GM21825 (cell line): ENCODE measurements around the gene RPL35.

Source experiments
- ATAC-seq: cut with Tn5 transposase; IDR thresholded peaks from one replicate; pipeline ENCODE4 v1.9.1; 2021; ENCODE audit warnings: mild to moderate bottlenecking, moderate library complexity; ENCODE audit not compliant: unreplicated experiment

The RPL35 gene

DNA sequence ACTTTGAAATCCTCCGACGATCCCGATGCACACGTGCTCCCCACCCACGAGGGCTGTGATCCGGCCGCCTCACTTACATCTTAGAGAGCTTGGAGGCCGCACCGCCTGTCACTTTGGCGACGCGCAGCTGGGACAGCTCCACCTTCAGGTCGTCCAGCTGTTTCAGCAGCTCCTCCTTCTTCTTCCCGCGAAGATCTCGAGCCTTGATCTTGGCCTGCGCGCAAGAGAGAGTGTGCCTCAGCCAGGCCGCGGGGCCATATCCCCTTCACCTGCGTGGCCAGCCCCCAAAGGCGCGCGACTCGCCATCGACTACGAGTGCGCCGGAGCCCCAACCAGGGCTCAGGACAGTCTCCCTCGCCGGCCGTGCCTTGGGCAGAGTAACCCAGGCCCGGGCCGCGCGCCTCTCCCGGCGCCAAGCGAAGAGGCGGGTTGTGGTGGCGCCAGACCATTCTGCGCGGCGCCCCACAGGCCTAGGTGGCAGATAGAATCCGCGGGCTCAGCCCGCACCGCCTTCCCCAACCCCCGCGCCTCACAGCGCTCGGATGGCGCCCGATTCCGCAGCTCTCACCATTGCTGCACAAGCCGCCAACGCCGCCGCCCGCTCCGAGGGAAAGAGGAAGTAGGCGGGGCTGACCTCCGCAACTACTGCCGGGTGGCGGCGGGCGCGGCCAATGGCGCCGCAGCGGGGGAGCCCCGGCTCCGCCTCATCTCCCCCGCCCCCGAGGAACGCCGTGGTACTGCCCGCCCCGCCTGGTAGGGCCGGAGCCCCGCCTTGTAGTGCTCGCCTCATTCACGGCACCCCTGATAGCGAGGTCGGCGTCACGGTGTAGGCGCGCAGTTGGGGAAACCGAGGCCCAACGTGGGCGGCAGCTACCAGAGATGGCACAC, at the start of gene RPL35, which contains the start of gene ARPC5L:
Gene RPL35 (minus strand): TSS at position 616 of the 888 bp plus-strand sequence. CDS start 45 bp downstream, at position 571.
Gene ARPC5L (plus strand): TSS at position 789 of the 888 bp plus-strand sequence. CDS start 7,161 bp downstream, outside the sequence.
- peak; percentile 90 for ATAC-seq

DNA sequence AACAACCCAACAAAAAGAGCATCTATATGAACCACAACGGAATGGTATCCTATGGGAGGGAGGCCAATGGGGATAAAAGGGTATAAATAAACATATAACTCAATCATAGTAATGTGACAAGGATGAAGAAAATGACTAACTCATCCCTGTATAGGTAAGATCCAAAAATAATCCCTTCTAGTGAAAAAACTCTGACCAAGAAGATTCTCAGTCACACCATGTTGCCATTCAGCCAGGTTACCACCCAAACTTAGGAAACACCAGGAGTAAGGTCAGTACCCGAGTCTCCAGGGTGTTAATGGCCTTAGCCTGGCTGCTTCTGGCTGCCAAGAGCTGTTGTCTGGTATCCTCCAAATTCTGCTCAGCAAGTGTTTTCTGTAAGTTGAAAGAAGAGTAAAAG, 46.3 kb upstream of the RPL35 start:
- no peak for ATAC-seq

DNA sequence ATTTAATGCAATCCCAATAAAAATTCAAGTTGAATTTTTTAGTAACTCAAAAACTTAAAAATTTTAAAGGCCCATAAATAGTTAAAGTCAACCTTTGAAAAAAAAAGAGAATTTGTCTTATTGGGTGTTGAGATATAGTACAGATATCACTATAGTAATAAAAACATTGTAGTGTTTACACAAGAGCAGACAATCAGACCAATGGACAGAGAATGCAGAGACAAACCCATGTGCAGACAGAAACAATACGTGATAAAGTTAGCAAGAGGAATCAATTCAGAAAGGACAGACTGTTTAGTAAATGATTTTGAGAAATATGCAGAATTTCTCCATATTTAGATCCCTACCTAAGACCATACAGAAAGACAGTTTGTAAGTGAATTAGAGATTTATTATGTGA, 45.2 kb upstream of the RPL35 start:
- no peak for ATAC-seq

DNA sequence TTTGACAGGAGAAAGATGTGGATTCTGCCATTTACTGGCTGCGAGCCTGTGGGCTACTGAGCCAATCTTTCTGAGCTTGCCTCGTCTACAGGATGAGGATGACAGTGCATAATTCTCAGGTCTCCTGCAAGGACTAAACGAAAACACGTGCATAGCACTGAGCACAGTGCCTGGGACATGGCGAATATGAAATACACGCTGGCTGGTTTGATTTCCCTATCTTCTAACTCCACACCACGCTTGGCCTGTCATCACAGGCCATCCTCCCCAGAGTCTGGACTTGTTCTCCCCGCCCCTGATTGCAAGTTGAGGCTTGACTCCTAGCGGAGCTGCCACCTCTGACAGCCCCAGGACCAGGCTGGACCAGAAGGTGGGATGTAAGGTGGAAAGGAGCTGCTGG, 38.1 kb upstream of the RPL35 start:
- ATAC-seq = no peak

DNA sequence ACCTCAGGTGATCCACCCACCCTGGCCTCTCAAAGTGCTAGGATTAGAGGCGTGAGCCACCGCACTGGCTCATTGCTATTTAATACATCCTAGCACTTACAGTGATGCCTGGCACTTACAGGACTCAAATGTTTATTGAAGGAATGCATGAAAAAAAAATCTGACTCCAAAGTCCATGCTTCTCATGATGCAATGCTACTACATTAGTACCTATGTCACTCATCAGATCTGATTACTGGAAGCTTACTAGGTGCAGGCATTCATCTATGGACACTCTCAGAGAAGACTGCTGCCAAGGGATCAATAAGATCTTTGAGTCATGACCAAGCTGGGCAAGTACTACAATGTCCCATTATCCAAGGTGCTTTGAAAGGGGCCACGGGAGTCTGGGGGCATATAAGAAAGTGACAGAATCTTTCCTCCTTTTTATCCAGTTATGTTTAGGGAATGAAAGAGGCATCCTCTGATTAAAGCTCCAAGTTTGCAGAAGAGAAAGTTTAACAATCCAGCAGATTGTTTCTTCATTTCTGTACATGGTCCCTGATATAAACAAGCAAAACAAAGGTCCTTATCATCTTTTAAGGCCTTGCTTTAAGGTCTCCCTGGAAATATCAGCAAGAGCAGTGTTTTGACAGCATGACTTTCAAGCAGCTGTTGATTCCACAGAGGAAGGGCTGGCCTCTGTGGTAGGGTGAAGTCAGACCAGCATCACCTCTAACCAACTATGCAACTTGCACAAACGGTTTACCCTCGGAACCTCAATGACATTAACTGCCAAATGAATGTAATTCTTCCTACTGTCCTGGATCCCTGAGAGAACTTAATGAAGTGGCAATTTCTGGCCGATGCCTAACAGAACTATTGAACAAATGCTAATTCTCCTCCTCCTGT, 36.1 kb upstream of the RPL35 start:
- no peak for ATAC-seq

DNA sequence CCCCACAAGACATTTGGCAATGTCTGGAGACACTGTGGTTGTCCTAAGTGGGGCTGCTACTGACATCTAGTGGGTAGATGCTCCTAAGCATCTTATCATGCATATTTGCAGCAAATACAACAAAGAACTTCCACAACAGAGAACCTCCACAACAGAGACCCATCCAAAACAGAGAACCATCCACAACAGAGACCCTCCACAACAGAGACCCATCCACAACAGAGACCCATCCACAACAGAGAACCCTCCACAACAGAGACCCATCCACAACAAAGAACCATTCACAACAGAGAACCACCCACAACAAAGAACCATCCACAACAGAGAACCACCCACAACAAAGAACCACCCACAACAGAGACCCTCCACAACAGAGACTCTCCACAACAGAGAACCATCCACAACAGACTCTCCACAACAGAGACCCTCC, 33.0 kb upstream of the RPL35 start:
- ATAC-seq = no peak

DNA sequence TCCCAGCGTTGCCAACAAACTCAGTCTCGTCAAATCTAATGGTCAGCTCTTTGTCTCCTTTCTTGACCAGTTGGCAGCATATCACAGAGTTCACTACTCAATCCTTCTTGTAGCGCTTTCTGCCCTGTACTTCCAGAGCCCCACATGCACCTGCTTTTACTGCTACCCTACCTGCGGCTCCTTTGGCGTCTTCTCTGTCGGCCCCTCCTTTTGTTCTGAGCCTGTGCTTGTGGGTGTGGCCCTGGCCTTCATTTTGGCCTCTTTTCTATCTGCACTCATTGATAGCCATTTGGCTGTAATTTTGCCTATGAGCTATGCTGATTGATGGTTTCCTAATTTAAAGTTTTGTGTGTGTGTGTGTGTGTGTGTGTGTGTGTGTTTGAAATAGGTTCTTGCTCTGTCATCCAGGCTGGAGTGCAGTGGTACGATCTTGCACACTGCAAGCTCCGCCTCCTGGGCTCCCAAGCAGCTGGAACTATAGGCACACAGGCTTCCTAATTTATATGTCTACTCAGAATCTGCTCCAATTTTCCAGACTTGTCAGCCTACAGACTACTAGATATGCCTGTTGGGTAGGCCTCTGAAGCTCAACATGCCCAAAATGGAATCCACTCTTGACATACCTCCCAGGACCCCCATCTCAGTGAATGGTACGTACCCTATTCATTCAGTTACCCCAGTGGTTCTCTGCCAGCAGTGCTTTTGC, 32.4 kb upstream of the RPL35 start:
- no peak for ATAC-seq

DNA sequence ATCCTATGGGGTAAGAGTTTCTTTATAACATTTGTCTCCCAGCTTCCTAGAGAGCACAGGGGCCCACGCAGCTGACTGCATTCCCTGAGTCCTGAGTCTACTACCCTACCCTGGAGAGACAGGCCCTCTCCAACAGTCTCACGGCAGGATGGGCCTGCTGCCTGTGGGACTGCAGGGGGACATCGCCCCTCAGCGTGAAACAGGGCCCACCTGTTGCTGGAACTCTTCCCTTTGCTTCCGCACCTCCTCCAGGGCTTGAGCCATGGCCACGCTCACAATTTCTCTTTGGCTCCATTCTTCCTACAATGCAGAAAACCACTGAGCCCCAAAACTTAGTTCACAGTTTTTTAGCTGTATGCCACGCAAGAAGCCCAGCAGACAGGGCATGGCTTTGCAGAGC, 28.4 kb upstream of the RPL35 start:
- no peak for ATAC-seq

DNA sequence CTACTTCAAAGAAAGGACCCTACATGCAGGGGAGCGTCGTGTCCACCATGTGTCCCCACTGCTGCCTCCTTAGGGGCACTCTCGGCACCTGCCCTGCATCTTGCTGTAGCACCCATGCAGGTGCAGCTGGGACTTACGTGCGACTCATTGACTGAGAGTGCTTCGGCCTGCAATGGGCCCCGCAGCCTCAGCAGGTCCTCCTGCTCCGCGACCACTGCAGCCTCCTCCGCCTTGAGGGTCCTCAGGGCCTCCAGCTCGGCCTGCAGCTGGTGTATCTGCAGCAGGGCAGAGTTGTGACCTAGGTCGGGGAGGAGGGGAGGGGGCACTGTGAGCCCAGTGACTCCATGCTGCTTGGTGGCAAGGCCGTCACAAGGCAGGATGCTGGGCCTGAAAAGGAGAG, 27.2 kb upstream of the RPL35 start:
- ATAC-seq = no peak

DNA sequence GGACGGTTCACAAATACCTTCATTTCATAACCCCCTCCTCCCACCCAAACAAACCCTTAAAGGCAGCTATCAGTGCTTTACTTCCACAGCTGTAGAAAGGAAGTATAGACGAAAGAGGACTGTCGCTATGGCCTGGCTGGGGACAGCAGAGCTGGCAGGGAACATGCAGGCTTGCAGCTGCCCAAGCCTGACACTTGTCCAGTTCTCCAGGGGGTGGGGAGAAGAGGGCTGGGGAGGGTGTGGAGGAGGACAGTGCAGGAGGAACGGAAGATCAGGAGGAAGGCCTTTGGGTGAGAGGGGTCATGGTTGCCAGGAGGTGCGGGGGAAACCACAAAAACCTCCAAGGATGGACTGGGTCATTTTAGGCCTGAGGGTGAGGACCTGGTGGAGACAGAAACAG, 26.1 kb upstream of the RPL35 start:
- ATAC-seq = no peak

DNA sequence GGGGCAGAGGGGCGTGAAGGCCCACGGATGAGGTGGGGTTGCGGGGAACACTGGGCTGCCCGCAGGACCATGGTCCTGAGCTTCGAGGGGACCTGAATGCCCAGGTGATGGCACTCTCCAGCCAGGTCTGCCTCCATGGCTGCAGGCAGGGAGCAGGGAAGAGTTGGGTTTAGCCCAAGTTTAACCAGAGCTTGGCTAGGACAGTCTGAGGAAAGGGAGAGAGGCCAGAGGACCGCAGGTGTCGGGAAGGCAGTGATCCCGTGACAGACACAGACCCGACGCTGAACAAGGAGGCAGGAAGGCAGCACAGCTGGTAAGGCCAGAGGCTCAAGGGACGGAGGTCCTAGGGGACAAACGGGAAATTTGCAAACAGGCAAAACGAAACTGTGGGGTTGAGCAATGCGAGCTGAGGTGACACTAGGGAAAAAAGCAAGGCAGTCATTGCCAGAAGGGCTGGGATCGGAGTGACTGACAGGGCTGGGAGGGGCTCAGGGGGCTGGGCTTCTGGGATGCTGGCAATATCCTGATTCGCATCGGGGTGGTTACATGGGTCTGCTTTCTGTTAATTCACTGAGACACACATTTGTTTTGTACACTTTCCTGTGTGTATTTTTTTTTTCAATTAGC, 25.2 kb upstream of the RPL35 start:
- no peak for ATAC-seq

DNA sequence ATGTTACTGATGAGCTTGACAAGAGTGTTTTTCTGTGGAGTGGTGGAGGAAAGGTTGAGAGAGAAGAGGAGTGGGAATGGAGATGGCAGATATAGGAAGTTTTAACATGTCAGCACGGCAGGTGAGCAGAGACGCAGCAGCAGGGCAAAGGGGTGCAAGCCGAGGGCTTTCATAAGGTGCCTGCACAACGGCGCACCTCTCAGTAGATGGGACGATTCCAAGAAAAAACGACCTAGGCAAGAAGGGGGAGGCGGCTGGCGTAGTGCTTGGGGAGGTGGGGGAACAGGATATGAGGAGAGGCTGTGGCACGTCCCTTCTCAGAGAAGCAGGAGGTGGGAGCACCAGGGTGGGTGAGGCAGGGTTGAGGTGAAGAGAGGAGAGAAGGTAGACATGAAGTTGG, 24.7 kb upstream of the RPL35 start:
- ATAC-seq = no peak

DNA sequence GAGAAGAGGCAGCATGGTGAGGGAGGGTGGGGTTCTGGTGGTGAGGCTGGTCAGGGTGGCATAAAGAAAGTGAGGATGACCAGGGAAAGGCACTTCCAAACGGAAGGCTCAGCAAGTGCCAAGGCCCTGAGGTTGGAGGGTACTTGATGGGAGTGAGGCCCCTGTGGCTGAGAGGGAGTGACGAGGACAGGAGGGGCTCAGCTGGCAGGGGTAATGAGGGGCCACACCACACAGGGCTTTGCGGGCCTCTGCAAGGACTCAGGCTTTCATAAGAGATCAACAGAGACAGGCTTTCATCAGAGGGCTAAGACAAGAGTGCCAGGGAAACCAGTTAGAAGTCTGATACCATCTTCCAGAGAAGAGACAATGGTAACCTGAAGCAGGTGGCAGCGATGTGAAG, 23.8 kb upstream of the RPL35 start:
- ATAC-seq = no peak

DNA sequence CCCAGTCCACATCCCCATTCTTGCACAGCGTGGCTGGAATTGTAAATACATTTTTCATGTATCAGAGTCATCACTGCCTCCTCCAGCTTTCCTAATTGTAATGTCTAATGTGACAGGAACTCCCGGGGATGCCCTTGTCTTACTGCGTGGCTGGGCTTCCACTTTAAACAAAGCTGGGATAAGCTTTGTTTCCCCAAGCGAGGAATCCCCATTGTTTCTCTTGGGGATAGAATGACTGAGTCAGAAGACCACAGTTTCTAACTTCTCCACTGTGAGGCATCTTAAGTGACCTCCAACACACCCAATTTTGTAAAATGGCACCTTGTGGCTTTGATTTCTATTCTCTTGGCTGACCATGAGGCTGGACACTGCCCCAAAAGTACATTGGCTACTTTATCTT, 22.6 kb upstream of the RPL35 start:
- ATAC-seq = no peak

DNA sequence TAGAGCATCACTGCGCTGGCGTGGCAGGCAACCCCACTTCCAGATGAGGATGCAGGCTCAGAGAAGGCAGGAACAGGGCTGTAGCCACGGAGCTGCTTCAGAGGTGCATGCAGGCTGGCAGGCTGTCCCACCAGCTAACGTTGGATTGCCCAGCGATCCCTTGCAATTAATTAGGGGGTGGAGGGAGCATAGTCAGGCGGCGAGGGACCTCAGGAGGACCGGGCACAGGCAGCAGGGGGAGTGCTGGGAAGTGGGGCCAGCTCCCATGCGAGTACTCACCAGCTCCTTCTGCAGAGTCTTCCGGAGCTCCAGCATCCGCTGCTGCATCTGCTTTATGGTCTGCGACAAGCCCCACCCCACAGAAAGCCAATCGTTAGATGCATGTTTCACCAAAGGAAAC, 20.5 kb upstream of the RPL35 start:
- ATAC-seq = no peak

DNA sequence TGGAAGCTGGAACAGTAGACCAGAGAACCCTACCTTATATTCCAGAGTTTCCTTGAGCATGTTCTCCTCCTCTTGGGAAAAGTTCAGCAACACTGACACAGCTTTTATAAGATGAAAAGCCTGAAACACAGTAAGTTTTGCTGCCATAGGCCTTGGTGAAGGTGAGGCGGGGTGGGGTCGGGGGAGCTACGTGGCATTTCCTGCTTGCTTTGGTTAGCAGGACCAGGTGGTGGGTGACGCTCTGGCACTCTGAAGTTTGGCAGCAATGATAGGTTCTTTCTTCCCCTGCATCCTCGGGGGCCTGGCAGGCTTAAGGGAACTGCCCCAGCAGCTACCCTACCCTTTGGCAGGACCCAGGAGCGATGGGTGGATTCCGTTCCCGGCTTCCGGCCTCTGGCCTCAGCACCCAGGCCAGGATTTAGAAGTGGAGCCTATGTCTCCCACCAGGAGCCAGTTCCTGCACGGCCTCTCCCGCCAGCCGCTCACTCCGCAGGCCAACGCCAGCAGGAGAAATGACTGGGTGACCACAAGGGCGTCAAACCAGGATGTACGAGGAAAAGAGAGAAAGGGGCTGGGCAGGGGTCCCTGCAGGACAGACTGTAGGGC, 19.5 kb upstream of the RPL35 start:
- no peak for ATAC-seq

DNA sequence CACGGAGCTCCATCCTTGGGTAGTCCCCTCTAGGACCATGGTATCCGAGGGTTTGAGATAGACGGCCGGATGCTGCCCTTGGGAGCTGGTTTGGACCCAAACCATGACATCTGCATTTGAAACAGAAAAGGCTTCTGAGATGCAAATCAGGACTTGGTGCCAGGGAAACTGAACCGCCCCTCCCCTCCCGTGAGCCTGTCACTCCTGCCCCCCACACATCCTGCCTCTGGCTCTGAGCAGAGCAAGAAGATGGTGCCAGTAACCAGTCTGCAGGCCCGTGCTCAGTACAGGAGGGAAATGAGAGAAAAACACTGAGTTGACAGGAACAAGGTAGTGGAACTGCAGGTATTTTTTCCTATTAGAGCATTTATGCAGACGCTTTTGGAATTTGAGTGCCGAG, 18.7 kb upstream of the RPL35 start:
- ATAC-seq = no peak

DNA sequence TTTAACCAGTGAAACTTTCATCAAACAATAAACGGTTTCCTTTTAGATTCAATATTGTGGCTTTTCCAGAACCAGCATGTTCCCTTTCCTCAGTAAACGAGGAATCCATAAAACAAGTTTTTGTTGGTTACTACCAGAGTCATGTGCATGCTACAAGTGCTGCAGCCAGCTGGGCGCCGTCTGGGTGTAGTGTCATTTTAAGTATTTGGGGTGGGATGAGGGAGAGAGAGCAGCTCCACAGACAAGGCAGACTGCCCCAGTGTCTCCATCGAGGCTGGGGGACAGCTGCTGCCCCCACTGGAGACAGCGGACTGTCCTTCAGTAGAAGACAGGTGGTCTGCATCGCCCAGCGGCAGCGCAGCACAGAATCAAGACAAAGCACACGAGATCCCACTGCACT, 17.5 kb upstream of the RPL35 start:
- no peak for ATAC-seq

DNA sequence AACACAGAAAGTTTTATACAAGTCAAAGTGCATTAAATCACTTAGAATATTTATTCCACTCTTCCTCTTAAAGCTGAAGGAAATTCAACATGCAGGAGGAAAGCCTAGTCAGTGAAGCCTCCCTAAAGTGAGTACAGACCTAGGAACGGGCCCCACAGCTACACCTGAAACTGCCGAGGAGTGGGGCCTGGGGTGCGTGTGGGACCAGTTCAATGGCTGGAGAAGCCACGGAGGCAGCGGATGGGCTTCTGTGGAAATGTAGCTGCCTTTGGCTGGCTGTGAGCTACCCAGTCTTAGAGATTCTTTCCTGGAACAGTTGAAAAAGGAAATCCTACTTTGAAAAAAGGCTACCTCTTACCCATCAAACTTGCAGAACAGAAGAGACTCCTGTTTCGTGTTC, 16.8 kb upstream of the RPL35 start:
- ATAC-seq = no peak

DNA sequence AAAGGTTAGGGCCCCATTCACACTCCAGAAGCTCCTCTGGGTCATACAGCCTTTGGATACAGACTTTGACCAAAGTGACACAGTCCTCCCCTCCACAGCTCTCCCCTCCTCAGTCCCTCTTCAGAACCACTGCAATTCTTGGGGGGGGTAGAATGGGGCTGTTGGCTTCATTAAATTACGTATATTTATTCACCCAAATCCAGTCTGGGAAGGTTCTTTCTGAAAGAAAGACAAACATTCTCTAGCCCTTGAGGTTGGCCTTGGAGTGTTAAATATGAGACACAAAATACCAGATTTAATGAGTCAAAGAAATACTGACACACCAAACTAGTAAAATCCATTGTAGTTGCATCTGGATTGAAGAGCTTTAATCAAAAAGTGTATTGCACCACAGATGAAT, 16.3 kb upstream of the RPL35 start:
- ATAC-seq = no peak
